HepG2 (cell line): ENCODE results near the gene NT5DC1. TPM values are rescaled to one million over a fixed set of nuclear protein-coding genes. Genes with fewer than 3 reads are reported as not detected.
A peak's percentile ranks its signal among the peaks of the same experiment; 100 is the strongest.

Experiments
- BHLHE40 ChIP-seq: IDR thresholded peaks from 2 replicates; pipeline ENCODE4 v1.6.1; 2011; ENCODE audit warnings: low read length, improper control_type of control experiment
- CCAR2 ChIP-seq: fragments of 200-400 bp; formaldehyde crosslinking; optimal IDR thresholded peaks from 2 replicates; pipeline ENCODE3; 2018; ENCODE audit warnings: low read depth, mild to moderate bottlenecking, low read length, moderate library complexity
- ELF1 ChIP-seq: sonication (generic); formaldehyde crosslinking; IDR thresholded peaks from 2 replicates; pipeline ENCODE4 v1.4.0; 2020; ENCODE audit warnings: missing genetic modification reagents
- ESRRA ChIP-seq: sonication (generic); formaldehyde crosslinking; IDR thresholded peaks from 2 replicates; pipeline ENCODE4 v1.5.1; 2020; ENCODE audit warnings: mild to moderate bottlenecking, low read depth, missing genetic modification reagents
- GMEB2 ChIP-seq: IDR thresholded peaks from 2 replicates; pipeline ENCODE4 v1.6.1; 2016; ENCODE audit warnings: missing biosample characterization, missing genetic modification reagents, low read depth
- HINFP ChIP-seq: sonication (generic); formaldehyde crosslinking; IDR thresholded peaks from 2 replicates; pipeline ENCODE4 v1.4.0; 2020; ENCODE audit warnings: low read depth, mild to moderate bottlenecking, missing genetic modification reagents
- KAT2B ChIP-seq: fragments of 150-350 bp; IDR thresholded peaks from 2 replicates; pipeline ENCODE4 v1.6.1; 2014; ENCODE audit warnings: low read depth, low read length, borderline replicate concordance
- MED8 ChIP-seq: sonication (generic); formaldehyde crosslinking; IDR thresholded peaks from 2 replicates; pipeline ENCODE4 v1.8.1; 2023; ENCODE audit warnings: mild to moderate bottlenecking, missing genetic modification reagents; ENCODE audit not compliant: insufficient replicate concordance
- MYPOP ChIP-seq: sonication (generic); formaldehyde crosslinking; IDR thresholded peaks from 2 replicates; pipeline ENCODE4 v1.8.1; 2023; ENCODE audit warnings: mild to moderate bottlenecking, moderate library complexity, missing genetic modification reagents
- NFRKB ChIP-seq: fragments of 450-650 bp; IDR thresholded peaks from 2 replicates; pipeline ENCODE4 v1.6.1; 2017
- RAD21 ChIP-seq: fragments of 450-650 bp; formaldehyde crosslinking; IDR thresholded peaks from 2 replicates; pipeline ENCODE4 v1.5.0; 2020; ENCODE audit warnings: mild to moderate bottlenecking
- TEAD2 ChIP-seq: sonication (generic); formaldehyde crosslinking; IDR thresholded peaks from 2 replicates; pipeline ENCODE4 v1.9.0; 2021; ENCODE audit warnings: missing genetic modification reagents
- YEATS2 ChIP-seq: sonication (generic); formaldehyde crosslinking; IDR thresholded peaks from 2 replicates; pipeline ENCODE4 v1.4.0; 2020; ENCODE audit warnings: missing genetic modification reagents, borderline replicate concordance
- ZBTB1 ChIP-seq: sonication (generic); formaldehyde crosslinking; IDR thresholded peaks from 2 replicates; pipeline ENCODE4 v1.4.0; 2020; ENCODE audit warnings: missing genetic modification reagents, borderline replicate concordance
- ZBTB44 ChIP-seq: sonication (generic); formaldehyde crosslinking; IDR thresholded peaks from 2 replicates; pipeline ENCODE4 v1.4.0; 2020; ENCODE audit warnings: missing genetic modification reagents
- ZFY ChIP-seq: sonication (generic); formaldehyde crosslinking; IDR thresholded peaks from 2 replicates; pipeline ENCODE4 v1.4.0; 2020; ENCODE audit warnings: missing genetic modification reagents
- ZNF317 ChIP-seq: sonication (generic); formaldehyde crosslinking; IDR thresholded peaks from 2 replicates; pipeline ENCODE4 v1.5.0; 2020; ENCODE audit warnings: mild to moderate bottlenecking, missing genetic modification reagents
- ZNF768 ChIP-seq: sonication (generic); formaldehyde crosslinking; IDR thresholded peaks from 2 replicates; pipeline ENCODE4 v1.4.0; 2020; ENCODE audit warnings: missing genetic modification reagents
- ZNF784 ChIP-seq: sonication (generic); formaldehyde crosslinking; IDR thresholded peaks from 2 replicates; pipeline ENCODE4 v1.5.1; 2020; ENCODE audit warnings: missing genetic modification reagents, mild to moderate bottlenecking, borderline replicate concordance
- ZNF800 ChIP-seq: sonication (generic); formaldehyde crosslinking; IDR thresholded peaks from 2 replicates; pipeline ENCODE4 v1.4.0; 2020; ENCODE audit warnings: missing genetic modification reagents
- ZSCAN31 ChIP-seq: sonication (generic); formaldehyde crosslinking; IDR thresholded peaks from 2 replicates; pipeline ENCODE4 v1.5.0; 2020; ENCODE audit warnings: low read depth, mild to moderate bottlenecking, missing genetic modification reagents
- polyA plus RNA-seq, 8 experiments: library from polyadenylated mRNA; depleted of rRNA in 3 of 8; stranded (reverse) in 7 of 8; unstranded in 1 of 8; fragments of >200 nt; fragmentation: Illumina TruSeq in 4 of 8; extraction: Trizol in 4 of 8; gene quantifications; 2 replicates each; pipeline versions ENCODE4 v1.2.1 to v1.2.3, GENCODE V29; 2011 to 2016; ENCODE audit warnings: low read depth in 4 of 8, missing spikeins in 1 of 8, mixed read lengths in 1 of 8; ENCODE audit not compliant: insufficient read depth in 1 of 8
- total RNA-seq, 5 experiments: library from RNA; depleted of rRNA; stranded (reverse); fragments of >200 nt; fragmentation: Illumina TruSeq; extraction: Trizol; gene quantifications; 2 replicates each; pipeline ENCODE4 v1.2.3, GENCODE V29; 2016; ENCODE audit warnings: low read depth in 1 of 5

Gene NT5DC1
- total and polyA plus RNA-seq, 2 of the 13 experiments (the other 11 are each of a cell fraction or from before 2014, with no cell fraction given), result 27.0 to 56.1 TPM

- TF ChIP-seq NFRKB (no peak), ZSCAN31 (CRISPR knock-in tag) (peak; percentile 98), CCAR2 (no peak), RAD21 (CRISPR knock-in tag) (peak; percentile 84), ELF1 (CRISPR knock-in tag) (no peak; the same call in 1 of the 2 replicates), ZNF768 (CRISPR knock-in tag) (peak; percentile 85), ESRRA (peak; percentile 76), ZNF800 (CRISPR knock-in tag) (peak; percentile 99), TEAD2 (0 out of 2 replicates have a peak, but pooled peaks have one; percentile 49), MED8 (peak; percentile 85), HINFP (CRISPR knock-in tag) (peak; percentile 99), ZBTB1 (CRISPR knock-in tag) (no peak), ZNF317 (CRISPR knock-in tag) (peak; percentile 68; the same call in 1 of the 2 replicates), ZNF784 (CRISPR knock-in tag) (peak; percentile 95), ZFY (CRISPR knock-in tag) (peak; percentile 99), GMEB2 (no peak; the same call in 1 of the 2 replicates), BHLHE40 (no peak), YEATS2 (peak; percentile 87), MYPOP (CRISPR knock-in tag) (peak; percentile 87), KAT2B (no peak), ZBTB44 (CRISPR knock-in tag) (no peak)
Measured at GRCh38 chr6:116100419-116101301, at the start of gene NT5DC1 (continued).
